Fibroblast of the conjunctiva (primary cell): Measurements from ENCODE around the gene IL34.
"Not testable (repeated sequence)": the region's sequence is repeated elsewhere in the genome, so short reads cannot be mapped to it uniquely, and the experiment has no call there.

Experiments used
- DNase-seq: peaks from one replicate; pipeline ENCODE4 v3.0.0-alpha.2; 2010; ENCODE audit warnings: low read depth

IL34 gene

GRCh38 chr16:70658921-70659320 is 12.6 kb downstream of the IL34 start:
- DNase-seq = no peak

- no peak for DNase-seq
Measured at GRCh38 chr16:70659546-70659945, 13.2 kb downstream of the IL34 start.

- DNase-seq = no peak
Measured at GRCh38 chr16:70659953-70660671, 13.8 kb downstream of the IL34 start.

- no peak for DNase-seq
Measured at GRCh38 chr16:70660672-70661350, 14.5 kb downstream of the IL34 start.

GRCh38 chr16:70661534-70661917 is 15.2 kb downstream of the IL34 start:
- DNase-seq = no peak

GRCh38 chr16:70661918-70662641 is 15.7 kb downstream of the IL34 start:
- DNase-seq = no peak

GRCh38 chr16:70662991-70663523 is 16.7 kb downstream of the IL34 start:
- DNase-seq = no peak

GRCh38 chr16:70663524-70664324 is 17.4 kb downstream of the IL34 start:
- DNase-seq = no peak

- no peak for DNase-seq
Measured at GRCh38 chr16:70664325-70665112, 18.2 kb downstream of the IL34 start.

- no peak for DNase-seq
Measured at GRCh38 chr16:70665113-70665694, 18.8 kb downstream of the IL34 start.

GRCh38 chr16:70665806-70666735 is 19.7 kb downstream of the IL34 start:
- DNase-seq = no peak

GRCh38 chr16:70670175-70670574 is 23.8 kb downstream of the IL34 start:
- DNase-seq = no peak

- not testable (repeated sequence) for DNase-seq
Measured at GRCh38 chr16:70670938-70671337, 24.6 kb downstream of the IL34 start.

GRCh38 chr16:70674221-70675014 is 28.1 kb downstream of the IL34 start:
- no peak for DNase-seq

- no peak for DNase-seq
Measured at GRCh38 chr16:70675851-70676513, 29.6 kb downstream of the IL34 start.

GRCh38 chr16:70676675-70677498 is 30.5 kb downstream of the IL34 start:
- DNase-seq = no peak

- no peak for DNase-seq
Measured at GRCh38 chr16:70677499-70678120, 31.3 kb downstream of the IL34 start.
